Activated naive CD4-positive, alpha-beta T cell treated with Interleukin-2 at 50 U/mL for 16 hours (primary cell): ENCODE measurements around the gene FZD10.

Experiments used
- DNase-seq: peaks from one replicate; pipeline ENCODE4 v3.0.0-alpha.2; 2020

The FZD10 gene

GRCh38 chr12:130155416-130156073 is 6.7 kb upstream of the FZD10 start:
- DNase-seq: no peak

GRCh38 chr12:130156652-130157275 is 5.5 kb upstream of the FZD10 start:
- no peak for DNase-seq

GRCh38 chr12:130157998-130158753 is 4.1 kb upstream of the FZD10 start:
- no peak for DNase-seq

- DNase-seq: no peak
Observed at GRCh38 chr12:130158754-130159059, 3.6 kb upstream of the FZD10 start.

GRCh38 chr12:130160306-130160705 is 2.0 kb upstream of the FZD10 start:
- no peak for DNase-seq

- no peak for DNase-seq
Observed at GRCh38 chr12:130160711-130161231, 1.5 kb upstream of the FZD10 start.

GRCh38 chr12:130161261-130162243 is 712 bp upstream of the FZD10 start:
- DNase-seq: no peak

GRCh38 chr12:130162745-130163460 is 639 bp downstream of the FZD10 start:
- DNase-seq: no peak

- DNase-seq: no peak
Observed at GRCh38 chr12:130163461-130164215, 1.4 kb downstream of the FZD10 start.

GRCh38 chr12:130164216-130164542 is 1.9 kb downstream of the FZD10 start:
- no peak for DNase-seq

- DNase-seq: no peak
Observed at GRCh38 chr12:130164936-130165335, 2.7 kb downstream of the FZD10 start.

GRCh38 chr12:130166306-130166705 is 4.0 kb downstream of the FZD10 start:
- DNase-seq: no peak

- DNase-seq: no peak
Observed at GRCh38 chr12:130167537-130167936, 5.3 kb downstream of the FZD10 start.

GRCh38 chr12:130169256-130169655 is 7.0 kb downstream of the FZD10 start:
- no peak for DNase-seq

- no peak for DNase-seq
Observed at GRCh38 chr12:130169924-130170323, 7.7 kb downstream of the FZD10 start.

GRCh38 chr12:130170611-130171010 is 8.3 kb downstream of the FZD10 start:
- no peak for DNase-seq

GRCh38 chr12:130177635-130178242 is 15.5 kb downstream of the FZD10 start:
- no peak for DNase-seq

GRCh38 chr12:130178282-130178681 is 16.0 kb downstream of the FZD10 start:
- no peak for DNase-seq

- DNase-seq: no peak
Observed at GRCh38 chr12:130179191-130179590, 16.9 kb downstream of the FZD10 start.

GRCh38 chr12:130179621-130180020 is 17.4 kb downstream of the FZD10 start:
- DNase-seq: no peak

- DNase-seq: no peak
Observed at GRCh38 chr12:130181211-130181610, 18.9 kb downstream of the FZD10 start.
